ENCODE data around the gene USP37. TPM values are rescaled to one million over a fixed set of nuclear protein-coding genes. Genes with fewer than 3 reads are reported as not detected.

The USP37 gene
- total and polyA plus RNA-seq, 11 donors = 1.8 to 10.3 (median 5.8) TPM

DNA sequence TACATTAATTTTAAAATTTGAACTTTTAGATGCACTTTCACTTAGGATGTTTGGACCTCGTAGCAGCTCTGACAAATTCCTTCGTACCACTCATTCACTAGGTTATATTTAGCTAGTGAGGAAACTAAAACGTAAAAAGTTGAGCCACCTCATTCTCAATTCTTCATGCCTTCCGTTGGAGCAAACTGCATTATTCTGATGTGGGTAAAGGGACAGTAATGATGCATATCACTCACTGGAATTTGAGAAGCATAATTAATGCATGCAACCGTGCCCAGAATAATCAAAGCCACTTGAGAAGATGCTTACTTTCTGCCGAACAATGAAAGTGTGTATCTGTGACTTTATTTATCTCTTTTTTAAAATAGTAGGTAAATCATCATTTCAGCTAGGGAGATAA lies 2.7 kb upstream of the USP37 start:
- WGBS, 4 donors = 7 to 13% (median 9%) methylated on average over 6 of the region's 6 CpGs
- ATAC-seq = no peak

DNA sequence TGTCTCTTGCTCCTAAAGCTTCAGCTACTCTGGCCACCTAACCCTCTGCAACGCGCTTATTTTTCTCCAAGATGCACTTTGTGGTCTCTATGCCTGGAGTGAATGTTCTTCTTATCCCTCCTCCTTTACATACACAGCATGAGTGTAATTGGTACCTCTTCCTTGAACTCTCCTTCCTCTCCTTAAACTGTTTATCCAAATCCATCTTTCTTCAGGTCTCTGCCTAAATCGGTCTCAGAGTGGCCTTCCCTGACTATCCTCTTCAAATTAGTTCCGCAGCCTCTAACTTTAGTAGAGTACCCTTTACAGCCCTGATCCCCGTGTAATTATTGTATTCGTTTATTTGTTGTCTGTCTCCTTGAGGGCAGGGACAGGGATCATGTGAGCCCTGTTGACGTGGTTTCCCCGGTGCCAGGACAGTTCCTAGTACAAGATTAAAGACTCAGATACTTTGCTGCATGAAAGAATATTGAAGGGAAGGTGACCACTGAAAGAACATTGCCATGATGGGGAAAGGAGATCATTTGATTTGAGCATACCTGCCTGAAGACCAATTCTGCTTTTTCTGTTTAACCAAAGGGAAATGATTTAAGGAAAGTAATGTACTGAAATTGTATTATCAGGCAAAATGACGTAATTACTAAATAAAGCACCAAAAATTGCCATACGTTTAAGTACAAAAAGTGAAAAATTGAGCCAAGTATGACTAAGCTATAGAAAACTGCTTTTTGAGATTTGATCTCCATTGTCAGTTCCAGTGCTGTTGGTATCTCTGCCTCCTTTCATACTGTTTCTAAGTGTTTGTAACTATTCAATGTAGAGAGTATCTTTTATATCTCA lies 1.7 kb upstream of the USP37 start:
- ATAC-seq = peak in 3 of 4 donors; percentile 14 to 21 (median 15)
- TF ChIP-seq, protein P1, sequence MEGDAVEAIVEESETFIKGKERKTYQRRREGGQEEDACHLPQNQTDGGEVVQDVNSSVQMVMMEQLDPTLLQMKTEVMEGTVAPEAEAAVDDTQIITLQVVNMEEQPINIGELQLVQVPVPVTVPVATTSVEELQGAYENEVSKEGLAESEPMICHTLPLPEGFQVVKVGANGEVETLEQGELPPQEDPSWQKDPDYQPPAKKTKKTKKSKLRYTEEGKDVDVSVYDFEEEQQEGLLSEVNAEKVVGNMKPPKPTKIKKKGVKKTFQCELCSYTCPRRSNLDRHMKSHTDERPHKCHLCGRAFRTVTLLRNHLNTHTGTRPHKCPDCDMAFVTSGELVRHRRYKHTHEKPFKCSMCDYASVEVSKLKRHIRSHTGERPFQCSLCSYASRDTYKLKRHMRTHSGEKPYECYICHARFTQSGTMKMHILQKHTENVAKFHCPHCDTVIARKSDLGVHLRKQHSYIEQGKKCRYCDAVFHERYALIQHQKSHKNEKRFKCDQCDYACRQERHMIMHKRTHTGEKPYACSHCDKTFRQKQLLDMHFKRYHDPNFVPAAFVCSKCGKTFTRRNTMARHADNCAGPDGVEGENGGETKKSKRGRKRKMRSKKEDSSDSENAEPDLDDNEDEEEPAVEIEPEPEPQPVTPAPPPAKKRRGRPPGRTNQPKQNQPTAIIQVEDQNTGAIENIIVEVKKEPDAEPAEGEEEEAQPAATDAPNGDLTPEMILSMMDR (IDR thresholded peaks at IDR 0.05) = no peak
- no peak for TF ChIP-seq POLR2A (IDR thresholded peaks at IDR 0.05)
- Histone ChIP-seq H3K27me3 (no peaks in the 10 kb centered on the region), H3K4me1 (peaks cover 8 to 53% (median 36%) of the 10 kb centered on the region in 12 donors), H3K4me3 (peak overlapping the region; percentile 60 to 90 (median 80)), H3K27ac (peak overlapping the region; percentile 83 to 99 (median 94)), H3K36me3 (peaks cover 0 to 39% (median 22%) of the 10 kb centered on the region in 9 donors), H3K9me3 (no peaks in the 10 kb centered on the region)
- peak in 3 of 5 donors; percentile 31 to 53 (median 37) for DNase-seq
- WGBS, 4 donors = 5 to 6% (median 5%) methylated on average over 10 of the region's 10 CpGs
- intact Hi-C loops (cut with DNase I) = loop anchor here in 9 of 10 donors (2.0 to 10.0 kb wide), 9 partner anchors 77 to 285 kb away; partner anchors contain the start of genes BCS1L (in 6 of the 9) and ZNF142 (in 6 of the 9)

More for the DNA sequence above, 2.7 kb upstream of the USP37 start:
- no peaks in the 10 kb centered on the region for H3K9me3 ChIP-seq
- no peak for DNase-seq
- H3K4me1 ChIP-seq = peaks cover 8 to 53% (median 36%) of the 10 kb centered on the region in 12 donors
- peaks cover 0 to 44% (median 31%) of the 10 kb centered on the region in 9 donors for H3K36me3 ChIP-seq
- peak overlapping the region in 7 of 12 donors; percentile 14 to 90 (median 82) for H3K4me3 ChIP-seq
- TF ChIP-seq POLR2A (IDR thresholded peaks at IDR 0.05) = no peak
- H3K27me3 ChIP-seq = no peaks in the 10 kb centered on the region
- peak overlapping the region in 11 of 12 donors; percentile 86 to 99 (median 95) for H3K27ac ChIP-seq
- intact Hi-C loops (cut with DNase I) = loop anchor here in 5 of 10 donors (5.0 to 10.0 kb wide), 4 partner anchors 76 to 286 kb away; partner anchors contain the start of genes BCS1L (in 3 of the 5) and ZNF142 (in 3 of the 5)

DNA sequence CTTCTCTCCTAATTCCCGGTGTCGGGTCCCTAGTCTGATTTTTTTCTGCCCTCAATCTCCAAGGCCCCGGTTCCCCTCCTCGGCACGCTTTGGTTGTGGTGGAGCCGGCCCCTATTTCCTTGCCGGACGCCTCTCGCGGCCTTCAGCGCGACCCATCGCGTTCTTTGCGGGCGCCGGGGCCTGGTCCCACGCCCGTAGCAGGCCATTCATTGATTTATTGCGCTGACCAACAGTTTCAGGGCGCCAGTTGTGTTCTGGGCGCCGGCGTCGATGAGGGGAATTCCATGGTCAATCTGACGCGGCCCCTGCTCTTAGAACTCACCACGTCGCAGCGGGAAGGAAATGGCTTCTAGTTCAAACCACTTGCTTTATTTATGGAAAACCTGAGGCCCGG lies 884 bp upstream of the USP37 start:
- peak in 3 of 5 donors; percentile 27 to 41 (median 39) for DNase-seq

DNA sequence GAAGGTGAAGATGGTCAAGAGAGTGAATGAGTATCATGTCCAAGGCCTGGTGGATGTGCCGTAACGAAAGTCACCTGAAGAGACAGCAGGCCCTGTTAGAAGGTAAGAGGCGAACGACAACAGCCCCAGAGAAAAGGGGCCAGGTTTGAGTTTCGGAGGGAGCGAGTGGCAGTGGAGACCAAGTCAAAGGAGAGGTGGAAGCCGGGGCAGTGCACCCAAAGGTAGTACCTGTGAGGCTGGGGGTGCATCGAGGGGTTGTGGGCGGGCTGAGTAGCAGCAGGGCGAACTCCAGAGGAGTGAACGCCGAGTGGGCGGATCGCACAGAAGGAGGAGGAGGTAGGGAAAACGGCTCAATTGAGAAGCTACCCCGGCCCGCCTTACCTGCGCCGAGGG lies 358 bp downstream of the USP37 start:
- peaks cover 8 to 52% (median 30%) of the 10 kb centered on the region in 12 donors for H3K4me1 ChIP-seq
- H3K4me3 ChIP-seq = peak overlapping the region; percentile 60 to 90 (median 80)
- H3K27ac ChIP-seq = peak overlapping the region; percentile 83 to 99 (median 92)
- ATAC-seq (peak; percentile 5 to 57 (median 30)), DNase-seq (no peak)
- WGBS, 4 donors = 0 to 1% (median 0%) methylated on average over 19 of the region's 19 CpGs
- intact Hi-C loops (cut with DNase I) = loop anchor here in 8 of 10 donors (1.0 to 10.0 kb wide), 9 partner anchors 80 to 280 kb away; partner anchors contain the start of genes BCS1L (in 3 of the 8) and ZNF142 (in 3 of the 8)
- TF ChIP-seq POLR2A (IDR thresholded peaks at IDR 0.05) = no peak
- TF ChIP-seq, protein P1 (IDR thresholded peaks at IDR 0.05) = no peak
- H3K9me3 ChIP-seq = no peaks in the 10 kb centered on the region
- H3K27me3 ChIP-seq = no peaks in the 10 kb centered on the region
- H3K36me3 ChIP-seq = peaks cover 0 to 33% (median 25%) of the 10 kb centered on the region in 9 donors

More for the DNA sequence above, 884 bp upstream of the USP37 start:
- no peaks in the 10 kb centered on the region for H3K27me3 ChIP-seq
- H3K4me3 ChIP-seq = peak overlapping the region; percentile 60 to 90 (median 80)
- 0 to 1% (median 0%) methylated on average over 31 of the region's 31 CpGs for WGBS, 4 donors
- H3K4me1 ChIP-seq = peaks cover 8 to 53% (median 34%) of the 10 kb centered on the region in 12 donors
- intact Hi-C loops (cut with DNase I) = loop anchor here in 8 of 10 donors (2.0 to 10.0 kb wide), 8 partner anchors 78 to 282 kb away; partner anchors contain the start of genes BCS1L (in 3 of the 8) and ZNF142 (in 3 of the 8)
- peaks cover 0 to 37% (median 20%) of the 10 kb centered on the region in 9 donors for H3K36me3 ChIP-seq
- H3K27ac ChIP-seq = peak overlapping the region; percentile 83 to 99 (median 94)
- no peak for TF ChIP-seq POLR2A (IDR thresholded peaks at IDR 0.05)
- TF ChIP-seq, protein P1 (IDR thresholded peaks at IDR 0.05) = no peak
- peak in 3 of 4 donors; percentile 1 to 15 (median 3) for ATAC-seq
- no peaks in the 10 kb centered on the region for H3K9me3 ChIP-seq

Data from heart left ventricle (tissue), 16 donors.